Ovary (tissue), 3 donors: ENCODE results near the gene ITSN1.

Source experiments
- EP300 ChIP-seq: sonication (generic); formaldehyde crosslinking; IDR thresholded peaks from one replicate; pipeline ENCODE4 v1.6.1; 2017; ENCODE audit warnings: antibody characterized with exemption
- POLR2A ChIP-seq: fragments of 450-650 bp; IDR thresholded peaks from one replicate; pipeline ENCODE4 v1.6.1; 2017; ENCODE audit warnings: antibody characterized with exemption, mild to moderate bottlenecking, moderate library complexity
- TF ChIP-seq, protein P1 (sequence below), 3 donors: fragments of 450-650 bp in 2 of 3; fragments of 200-600 bp in 1 of 3; IDR thresholded peaks; one replicate each; pipeline versions ENCODE4 v1.5.1 to v1.8.0; 2016 to 2022; ENCODE audit warnings: antibody characterized with exemption in 3 of 3, mild to moderate bottlenecking in 1 of 3
- donor health status: DM: no; HTN: no; CAD: no.

DNA sequence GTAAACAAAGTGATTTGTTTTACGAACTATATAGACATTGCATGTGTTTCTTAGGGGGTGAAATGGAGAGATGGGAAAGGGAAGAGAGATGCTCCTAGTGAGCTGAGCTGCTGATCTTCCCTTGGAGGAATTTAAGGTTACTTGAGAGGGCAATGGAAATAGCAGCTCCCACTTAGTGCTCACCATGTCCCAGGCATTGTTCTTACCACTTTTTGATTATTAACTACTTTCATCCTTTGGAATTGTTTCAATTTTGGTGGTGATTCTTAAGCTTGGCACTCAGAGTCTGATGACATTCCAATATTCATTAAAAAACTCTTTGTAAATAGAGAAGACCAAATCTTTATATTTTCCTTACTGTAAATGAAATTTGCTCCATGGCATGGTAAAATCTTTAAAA lies 124.9 kb downstream of the ITSN1 start:
- TF ChIP-seq, protein P1, sequence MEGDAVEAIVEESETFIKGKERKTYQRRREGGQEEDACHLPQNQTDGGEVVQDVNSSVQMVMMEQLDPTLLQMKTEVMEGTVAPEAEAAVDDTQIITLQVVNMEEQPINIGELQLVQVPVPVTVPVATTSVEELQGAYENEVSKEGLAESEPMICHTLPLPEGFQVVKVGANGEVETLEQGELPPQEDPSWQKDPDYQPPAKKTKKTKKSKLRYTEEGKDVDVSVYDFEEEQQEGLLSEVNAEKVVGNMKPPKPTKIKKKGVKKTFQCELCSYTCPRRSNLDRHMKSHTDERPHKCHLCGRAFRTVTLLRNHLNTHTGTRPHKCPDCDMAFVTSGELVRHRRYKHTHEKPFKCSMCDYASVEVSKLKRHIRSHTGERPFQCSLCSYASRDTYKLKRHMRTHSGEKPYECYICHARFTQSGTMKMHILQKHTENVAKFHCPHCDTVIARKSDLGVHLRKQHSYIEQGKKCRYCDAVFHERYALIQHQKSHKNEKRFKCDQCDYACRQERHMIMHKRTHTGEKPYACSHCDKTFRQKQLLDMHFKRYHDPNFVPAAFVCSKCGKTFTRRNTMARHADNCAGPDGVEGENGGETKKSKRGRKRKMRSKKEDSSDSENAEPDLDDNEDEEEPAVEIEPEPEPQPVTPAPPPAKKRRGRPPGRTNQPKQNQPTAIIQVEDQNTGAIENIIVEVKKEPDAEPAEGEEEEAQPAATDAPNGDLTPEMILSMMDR (IDR thresholded peaks at IDR 0.05): no peak
- no peak for TF ChIP-seq POLR2A
- no peak for TF ChIP-seq EP300
